ENCODE data around the gene TCP10L. TPM values are rescaled to one million over a fixed set of nuclear protein-coding genes. Genes with fewer than 3 reads are reported as not detected.

The TCP10L gene
- total RNA-seq, 1 donor from 2014 or later: 0.78 TPM

DNA sequence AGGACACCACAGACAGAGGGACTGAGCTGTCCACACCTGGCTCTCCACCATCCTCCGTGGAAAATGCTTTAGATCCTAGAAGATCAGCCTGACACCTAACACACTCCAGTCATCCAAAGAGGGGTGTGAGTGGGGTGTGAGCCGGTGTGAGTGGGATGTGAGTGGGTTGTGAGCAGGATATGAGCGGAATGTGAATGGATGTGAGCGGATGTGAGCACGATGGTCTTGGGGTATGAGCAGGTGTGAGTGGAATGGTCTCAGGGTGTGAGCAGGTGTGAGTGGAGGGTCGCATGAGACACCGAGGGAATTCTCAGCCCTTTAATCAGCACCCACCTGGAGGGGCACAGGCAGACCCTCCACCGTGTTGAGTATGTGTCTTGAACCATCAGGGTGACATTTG, 851 bp downstream of the TCP10L start:
- DNase-seq (no peak), ATAC-seq (no peak)
- Histone ChIP-seq H3K27ac (no peak overlapping the region), H3K27me3 (no peaks in the 10 kb centered on the region), H3K36me3 (no peaks in the 10 kb centered on the region), H3K9me3 (no peaks in the 10 kb centered on the region), H3K4me3 (no peak overlapping the region), H3K4me1 (no peaks in the 10 kb centered on the region)
- TF ChIP-seq CTCF (IDR thresholded peaks at IDR 0.05): no peak
- intact Hi-C loops (cut with DNase I): no loop called here

GRCh38 chr21:32581732-32582131, 3.6 kb downstream of the TCP10L start:
- H3K9me3 ChIP-seq: no peaks in the 10 kb centered on the region
- H3K36me3 ChIP-seq: no peaks in the 10 kb centered on the region
- intact Hi-C loops (cut with DNase I): no loop called here
- no peak overlapping the region for H3K4me3 ChIP-seq
- ATAC-seq (no peak), DNase-seq (no peak)
- no peak for TF ChIP-seq CTCF (IDR thresholded peaks at IDR 0.05)
- no peaks in the 10 kb centered on the region for H3K4me1 ChIP-seq
- no peaks in the 10 kb centered on the region for H3K27me3 ChIP-seq
- no peak overlapping the region for H3K27ac ChIP-seq

GRCh38 chr21:32580949-32581348, 4.4 kb downstream of the TCP10L start:
- Histone ChIP-seq H3K27me3 (no peaks in the 10 kb centered on the region), H3K9me3 (no peaks in the 10 kb centered on the region), H3K36me3 (no peaks in the 10 kb centered on the region), H3K4me1 (no peaks in the 10 kb centered on the region), H3K4me3 (no peak overlapping the region), H3K27ac (no peak overlapping the region)
- ATAC-seq (no peak), DNase-seq (no peak)
- no peak for TF ChIP-seq CTCF (IDR thresholded peaks at IDR 0.05)
- intact Hi-C loops (cut with DNase I): no loop called here

DNA sequence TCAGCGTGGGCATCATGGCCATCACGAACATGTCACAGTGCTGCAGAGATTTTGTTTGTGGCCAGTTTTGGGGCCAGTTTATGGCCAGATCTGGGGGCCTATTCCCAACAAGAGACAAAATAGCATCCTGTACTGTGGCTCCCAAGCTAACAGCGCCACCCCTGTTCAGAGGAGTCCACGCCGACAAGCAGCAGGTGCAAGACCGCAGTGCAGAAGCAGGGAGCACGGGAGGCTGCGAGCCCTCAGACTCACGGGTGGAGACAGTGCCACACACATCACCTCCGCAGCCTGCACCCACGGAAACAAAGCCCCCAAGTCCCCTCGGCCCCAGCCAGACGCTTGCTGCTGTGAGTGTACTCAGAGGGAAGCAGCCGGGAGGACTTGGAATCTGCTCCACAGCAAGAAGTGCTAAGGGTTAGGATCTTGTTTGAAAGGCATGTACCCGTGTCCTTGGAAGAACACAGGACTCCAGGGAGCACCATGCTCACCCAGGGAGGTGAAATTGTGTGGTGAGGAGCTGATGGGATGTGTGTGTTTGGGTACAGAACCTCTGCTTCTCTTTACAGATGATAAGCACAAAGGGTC, 7.1 kb downstream of the TCP10L start:
- Histone ChIP-seq H3K27ac (no peak overlapping the region), H3K27me3 (no peaks in the 10 kb centered on the region), H3K9me3 (no peaks in the 10 kb centered on the region), H3K36me3 (no peaks in the 10 kb centered on the region), H3K4me3 (no peak overlapping the region), H3K4me1 (no peaks in the 10 kb centered on the region)
- TF ChIP-seq CTCF (IDR thresholded peaks at IDR 0.05): no peak
- ATAC-seq (peak; percentile 30), DNase-seq (no peak)
- intact Hi-C loops (cut with DNase I): loop anchor here (10.0 kb wide), 1 partner anchor 173 kb away; no protein-coding TSS in a partner anchor

GRCh38 chr21:32576011-32576410, 9.3 kb downstream of the TCP10L start:
- Histone ChIP-seq H3K9me3 (no peaks in the 10 kb centered on the region), H3K27ac (no peak overlapping the region), H3K4me3 (no peak overlapping the region), H3K4me1 (no peaks in the 10 kb centered on the region), H3K27me3 (no peaks in the 10 kb centered on the region), H3K36me3 (no peaks in the 10 kb centered on the region)
- intact Hi-C loops (cut with DNase I): loop anchor here (10.0 kb wide), 1 partner anchor 171 kb away; no protein-coding TSS in a partner anchor
- DNase-seq (no peak), ATAC-seq (no peak)
- no peak for TF ChIP-seq CTCF (IDR thresholded peaks at IDR 0.05)
